HG03095 (cell line): ENCODE results near the gene LUC7L2.
A peak's percentile ranks its signal among the peaks of the same experiment; 100 is the strongest.
"Not testable (repeated sequence)": the region's sequence is repeated elsewhere in the genome, so short reads cannot be mapped to it uniquely, and the experiment has no call there.

Experiments used
- ATAC-seq: cut with Tn5 transposase; IDR thresholded peaks from one replicate; pipeline ENCODE4 v1.9.1; 2021; ENCODE audit warnings: moderate library complexity; ENCODE audit not compliant: unreplicated experiment

The LUC7L2 gene

DNA sequence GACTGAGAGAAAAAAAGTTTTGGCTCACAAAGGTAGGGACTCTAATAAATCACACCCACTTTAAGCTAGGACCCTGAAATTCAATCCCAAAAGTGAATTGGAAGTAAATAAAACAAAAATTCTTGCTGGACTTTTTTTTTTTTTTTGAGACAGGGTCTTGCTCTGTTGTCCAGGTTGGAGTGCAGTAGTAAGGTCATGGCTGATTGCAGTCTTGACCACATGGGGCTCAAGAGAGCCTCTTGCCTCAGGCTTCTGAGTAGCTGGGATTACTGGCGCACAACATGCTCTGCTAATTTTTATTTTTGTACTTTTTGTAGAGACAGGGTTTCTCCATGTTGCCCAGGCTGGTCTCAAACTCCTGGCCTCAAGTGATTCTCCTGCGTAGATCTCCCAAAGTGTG is 5.0 kb upstream of the LUC7L2 start:
- no peak for ATAC-seq

DNA sequence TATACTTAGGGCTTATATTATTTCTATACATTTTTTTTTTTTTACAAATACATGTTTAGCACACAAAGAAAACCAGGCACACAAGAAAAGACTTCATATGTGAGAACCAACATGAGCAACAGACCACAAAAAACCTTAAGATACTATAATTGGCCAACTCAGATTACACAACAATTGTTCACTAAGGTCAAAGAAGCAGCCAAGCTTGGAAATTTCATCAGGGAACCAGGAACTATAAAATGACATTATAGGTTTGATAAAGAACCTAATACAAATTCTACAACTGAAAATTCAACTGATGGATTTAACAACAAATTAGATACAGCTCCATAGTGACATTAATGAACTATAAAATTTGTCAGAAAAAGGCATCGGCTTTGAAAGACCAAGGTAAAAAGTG is 4.4 kb upstream of the LUC7L2 start:
- no peak for ATAC-seq

DNA sequence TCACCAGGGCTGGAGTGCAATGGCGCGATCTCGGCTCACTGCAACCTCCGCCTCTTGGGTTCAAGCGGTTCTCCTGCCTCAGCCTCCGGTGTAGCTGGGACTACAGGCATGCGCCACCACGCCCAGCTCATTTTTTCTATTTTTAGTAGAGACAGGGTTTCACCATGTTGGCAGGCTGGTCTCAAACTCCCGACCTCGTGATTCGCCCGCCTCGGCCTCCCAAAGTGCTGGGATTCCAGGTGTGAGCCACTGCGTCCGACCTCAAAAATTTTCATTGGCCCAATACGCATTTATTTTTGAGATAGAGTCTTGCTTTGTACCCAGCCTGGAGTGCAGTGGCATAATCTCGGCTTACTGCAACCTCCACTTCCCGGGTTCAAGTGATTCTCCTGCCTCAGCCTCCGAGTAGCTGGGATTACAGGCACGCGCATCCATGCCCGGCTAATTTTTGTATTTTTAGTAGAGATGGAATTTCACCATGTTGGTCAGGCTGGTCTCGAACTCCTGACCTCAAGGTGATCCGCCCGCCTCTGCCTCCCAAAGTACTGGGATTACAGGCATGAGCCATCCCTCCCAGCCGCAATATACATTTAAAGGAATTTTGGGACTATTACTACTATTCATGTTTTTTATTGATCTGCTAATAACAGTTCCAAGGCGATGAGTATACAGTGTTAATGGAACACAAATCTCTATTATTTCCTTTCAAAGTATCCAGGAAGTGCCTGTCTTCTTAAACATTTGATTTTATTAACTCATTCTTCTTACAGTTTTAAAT is 1.8 kb upstream of the LUC7L2 start:
- not testable (repeated sequence) for ATAC-seq

DNA sequence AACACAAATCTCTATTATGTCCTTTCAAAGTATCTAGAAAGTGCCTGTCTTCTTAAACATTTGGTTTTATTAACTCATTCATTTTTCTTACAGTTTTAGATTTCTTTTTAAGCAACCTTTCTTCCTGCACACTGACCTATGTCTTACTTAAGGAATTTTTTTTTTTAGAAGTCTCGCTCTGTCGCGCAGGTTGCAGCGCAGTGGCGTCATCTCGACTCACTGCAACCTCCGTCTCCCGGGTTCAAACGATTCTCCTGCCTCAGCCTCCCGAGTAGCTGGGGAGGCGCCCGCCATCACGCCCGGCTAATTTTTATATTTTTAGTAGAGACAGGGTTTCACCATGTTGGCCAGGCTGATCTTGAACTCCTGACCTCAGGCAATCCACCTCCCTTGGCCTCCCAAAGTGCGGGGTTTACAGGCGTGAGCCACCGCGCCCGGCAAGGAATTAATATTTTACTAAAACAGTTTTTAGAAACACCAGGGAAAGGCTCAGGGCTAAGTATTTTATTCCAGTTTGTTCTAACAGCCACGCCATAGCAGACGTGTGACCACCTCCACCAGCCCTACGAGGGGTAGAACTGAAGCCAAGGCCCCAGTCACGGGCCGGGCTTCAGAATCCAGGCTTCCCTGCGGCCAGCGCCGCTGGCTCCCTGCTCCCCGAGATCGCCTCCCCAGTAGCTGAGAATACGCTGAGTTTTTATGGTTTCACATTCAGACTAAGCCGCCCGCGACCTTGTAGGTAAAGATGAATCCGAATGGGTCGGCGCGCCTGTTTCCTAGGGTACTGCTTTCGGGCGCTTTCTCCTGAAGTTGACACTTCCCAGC is 941 bp upstream of the LUC7L2 start:
- ATAC-seq = peak; percentile 15

DNA sequence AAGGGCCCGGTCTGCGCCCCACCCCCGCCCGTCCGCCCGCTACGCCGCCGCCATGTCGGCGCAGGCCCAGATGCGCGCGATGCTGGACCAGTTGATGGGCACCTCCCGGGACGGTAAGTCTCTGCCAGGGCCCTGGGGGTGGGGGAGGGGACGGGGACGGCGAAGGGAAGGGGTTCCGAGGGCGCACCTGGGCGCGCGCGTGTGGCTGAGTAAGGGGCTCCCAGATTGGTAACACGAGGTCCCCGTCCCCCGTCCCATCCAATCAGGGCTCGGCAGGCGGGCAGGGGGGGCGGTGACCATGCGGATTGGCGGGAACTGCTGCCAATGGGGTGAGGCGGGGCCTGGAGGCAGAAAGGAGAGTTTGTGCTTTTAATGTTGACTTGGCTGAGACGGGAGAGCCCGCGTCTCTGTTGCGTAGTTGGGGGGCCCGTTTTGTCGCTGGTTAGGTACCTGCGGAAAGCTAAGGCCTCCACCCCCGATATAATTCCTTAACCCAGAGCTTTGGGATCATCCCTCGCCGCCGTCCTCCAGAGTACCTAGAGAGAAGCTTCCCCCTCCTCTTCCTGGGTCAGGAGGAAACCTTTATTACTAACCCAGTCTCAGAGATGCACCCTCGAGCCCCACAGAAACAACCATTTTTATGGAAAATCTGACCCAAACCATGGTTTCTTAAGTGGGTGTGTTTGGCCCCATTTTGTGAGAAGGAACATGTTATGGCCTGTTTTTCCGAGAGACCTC is 685 bp downstream of the LUC7L2 start:
- peak; percentile 61 for ATAC-seq

DNA sequence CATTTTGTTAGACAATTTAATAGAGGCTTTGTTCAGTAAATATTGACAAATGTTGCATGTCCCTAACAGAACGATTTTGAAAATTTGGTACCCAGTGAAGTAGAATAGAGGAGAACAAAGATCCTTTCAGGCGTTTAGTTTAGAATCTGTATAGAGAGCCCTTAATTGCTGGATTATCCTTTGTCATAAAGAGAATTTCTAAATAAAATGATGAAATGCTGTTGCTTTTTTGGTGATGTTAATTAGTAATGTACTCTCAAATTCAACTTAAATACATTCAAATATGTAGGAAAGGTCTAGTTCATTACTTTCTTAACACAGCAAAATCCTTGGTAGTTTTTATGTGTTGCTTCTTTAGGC is 1.2 kb downstream of the LUC7L2 start:
- ATAC-seq = no peak

DNA sequence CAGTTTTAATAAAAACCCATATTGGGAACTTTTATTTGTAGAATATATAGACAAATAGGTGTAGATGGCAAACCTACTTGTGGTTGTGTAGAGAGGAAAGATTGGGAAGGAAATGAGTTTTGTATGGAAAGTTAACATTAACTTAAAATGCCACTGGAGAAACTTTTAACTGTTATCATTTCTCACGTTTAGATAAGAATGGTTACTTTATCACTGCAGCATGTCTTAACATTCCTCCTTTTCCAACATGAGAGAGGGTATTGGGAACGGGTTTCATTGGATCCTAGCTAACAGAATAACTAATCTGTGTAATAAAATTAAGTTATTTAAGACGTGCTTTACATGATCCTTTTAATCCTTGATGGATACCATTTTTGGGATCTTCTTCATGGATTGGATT is 1.8 kb downstream of the LUC7L2 start:
- ATAC-seq = no peak

DNA sequence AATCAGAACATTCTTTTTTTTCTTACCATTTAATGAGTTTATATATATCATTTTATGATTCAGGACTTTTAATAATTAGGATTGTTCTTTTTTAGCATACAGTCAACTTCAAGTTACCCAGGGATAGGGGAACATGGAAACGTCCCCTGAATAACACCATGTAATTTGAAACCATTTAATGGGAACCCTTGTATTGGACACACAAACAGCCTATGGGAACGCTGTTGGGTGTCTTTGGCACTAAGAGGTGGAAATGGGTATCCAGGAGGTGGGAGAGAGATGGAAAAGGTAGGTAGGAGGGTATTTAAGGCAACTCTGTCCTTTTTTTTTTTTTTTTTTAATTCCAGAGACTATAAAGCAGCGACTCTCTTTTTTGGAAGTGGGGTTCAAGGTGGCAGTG is 2.6 kb downstream of the LUC7L2 start:
- ATAC-seq = no peak

DNA sequence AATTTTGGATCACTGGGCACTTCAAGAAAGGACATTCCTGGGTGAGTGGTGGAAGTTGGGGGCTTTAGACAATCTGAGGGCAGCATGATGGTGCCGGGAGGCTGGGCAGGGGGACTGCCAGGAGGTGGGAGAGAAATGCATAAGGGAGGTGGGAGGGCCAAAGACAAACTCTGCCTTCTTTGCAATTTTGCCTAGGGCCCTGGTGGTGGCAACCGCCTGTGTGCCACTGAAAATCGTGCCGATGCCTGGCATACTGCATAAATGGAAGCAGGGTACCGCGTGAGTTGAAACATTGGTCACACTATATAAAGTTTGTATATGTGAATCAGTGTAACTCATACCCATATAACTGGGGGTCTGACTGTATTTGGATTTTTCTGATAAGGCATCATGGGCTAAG is 3.3 kb downstream of the LUC7L2 start:
- ATAC-seq = no peak

DNA sequence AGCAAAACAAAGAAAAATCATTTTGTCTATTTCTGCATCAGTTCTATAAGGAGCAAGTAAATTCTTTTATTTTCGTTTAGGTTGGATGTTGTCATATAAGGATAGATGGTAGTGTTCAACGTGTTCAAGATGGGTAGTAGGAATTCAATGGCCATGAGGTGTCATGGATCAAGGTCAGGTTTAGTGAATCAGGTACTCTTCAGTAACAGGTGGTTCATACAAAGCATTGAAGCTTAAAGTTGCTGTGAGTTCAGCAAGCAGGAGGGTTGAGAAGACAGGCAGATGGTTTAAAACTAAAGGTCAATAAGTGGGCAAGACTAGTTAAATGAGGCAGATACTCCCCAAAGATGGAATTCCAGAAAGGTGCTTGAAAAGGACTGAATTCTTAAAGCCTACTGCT is 5.6 kb downstream of the LUC7L2 start:
- no peak for ATAC-seq

DNA sequence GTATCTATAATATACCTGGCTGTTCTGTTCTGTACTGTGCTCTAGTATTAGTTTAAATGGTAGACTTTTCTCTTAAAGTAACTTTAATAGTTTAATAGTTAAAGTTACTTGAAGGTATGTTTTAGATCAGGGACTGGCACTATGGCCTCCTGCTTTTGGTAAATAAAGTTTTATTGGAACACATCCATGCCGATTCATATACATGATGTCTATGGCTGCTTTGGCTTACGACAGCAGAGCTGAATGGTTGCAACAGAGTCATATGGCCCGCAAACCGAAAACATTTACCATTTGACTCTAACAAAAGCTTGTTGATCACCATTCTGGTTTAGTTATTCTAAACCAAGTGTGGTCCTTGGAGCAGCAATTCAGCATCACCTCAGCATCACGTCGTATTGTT is 6.7 kb downstream of the LUC7L2 start:
- no peak for ATAC-seq

DNA sequence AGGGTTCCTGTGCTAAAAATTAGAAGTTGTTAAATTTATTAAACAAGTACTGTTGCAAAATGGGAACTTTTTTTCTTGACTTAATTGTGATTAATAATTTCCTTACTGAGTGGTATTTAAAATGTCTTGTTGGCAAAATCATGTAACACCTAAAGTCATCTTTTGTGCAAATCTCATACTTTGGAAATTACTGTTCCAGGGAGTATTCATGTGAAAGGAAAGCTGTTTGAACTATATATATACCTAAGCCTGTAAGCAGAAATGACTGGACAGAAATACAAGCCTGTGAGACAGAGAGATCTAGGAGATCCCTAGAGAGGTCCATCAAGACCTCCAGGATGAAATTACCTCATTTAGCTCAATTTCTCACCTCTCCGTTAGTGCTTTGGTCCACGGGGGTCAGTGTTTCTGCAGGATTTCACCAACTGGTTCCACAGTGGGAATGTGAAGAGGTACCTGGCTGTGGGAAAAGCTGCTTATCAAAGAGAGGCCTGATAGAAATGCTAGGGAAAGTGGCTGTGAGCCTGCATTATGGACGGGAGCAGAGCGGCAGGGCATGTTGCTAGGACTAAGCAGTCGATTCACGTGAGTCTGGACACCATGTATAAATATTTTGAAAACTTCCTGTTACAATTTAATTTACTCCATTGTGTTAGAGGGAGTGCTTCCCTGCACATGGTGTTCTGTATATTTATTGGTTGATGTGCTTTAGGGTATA is 7.9 kb downstream of the LUC7L2 start:
- no peak for ATAC-seq

DNA sequence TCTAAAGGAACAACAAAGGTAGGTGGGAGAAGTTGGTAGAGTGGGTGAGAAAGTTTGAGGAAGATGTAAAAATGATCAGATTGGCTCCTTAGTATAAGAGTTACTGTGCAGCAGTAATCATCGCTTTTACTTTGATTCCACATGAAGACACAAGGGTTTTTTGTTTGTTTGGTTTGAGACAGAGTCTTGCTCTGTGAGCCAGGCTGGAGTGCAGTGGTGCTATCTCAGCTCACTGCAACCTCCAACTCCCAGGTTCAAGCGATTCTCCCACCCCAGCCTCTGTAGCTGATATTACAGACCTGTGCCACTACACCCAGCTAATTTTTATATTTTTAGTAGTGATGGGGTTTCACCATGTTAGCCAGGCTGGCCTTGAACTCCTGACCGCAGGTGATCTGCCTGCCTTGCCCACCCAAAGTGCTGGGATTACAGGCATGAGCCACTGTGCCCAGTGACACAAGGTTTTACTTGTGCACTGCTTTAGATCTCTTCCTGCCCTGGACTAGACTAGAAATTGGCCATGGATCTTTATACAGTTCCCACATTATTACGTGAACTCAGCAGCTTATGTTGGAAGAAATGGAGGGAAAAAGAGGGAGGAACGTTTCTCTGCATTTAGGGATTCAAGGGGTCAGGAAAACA is 10.7 kb downstream of the LUC7L2 start:
- ATAC-seq = no peak

DNA sequence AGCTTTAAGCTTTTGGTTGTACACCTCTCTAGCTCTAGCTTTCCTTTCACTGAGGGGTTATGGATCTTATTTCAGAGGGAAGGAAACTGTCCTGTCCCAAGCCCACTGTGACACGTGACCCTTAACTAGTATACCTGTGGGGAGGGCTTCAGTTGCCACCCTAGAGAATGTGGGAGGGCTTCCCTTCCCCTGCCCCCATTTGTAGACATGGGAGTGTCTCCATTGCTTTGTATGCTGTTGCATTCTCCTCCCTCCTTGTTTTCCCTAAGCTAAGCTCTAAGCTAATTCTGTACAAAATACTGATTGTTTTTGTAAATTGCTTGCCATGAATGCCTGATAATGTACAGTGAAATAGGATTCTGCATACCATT is 11.2 kb downstream of the LUC7L2 start:
- ATAC-seq = no peak

DNA sequence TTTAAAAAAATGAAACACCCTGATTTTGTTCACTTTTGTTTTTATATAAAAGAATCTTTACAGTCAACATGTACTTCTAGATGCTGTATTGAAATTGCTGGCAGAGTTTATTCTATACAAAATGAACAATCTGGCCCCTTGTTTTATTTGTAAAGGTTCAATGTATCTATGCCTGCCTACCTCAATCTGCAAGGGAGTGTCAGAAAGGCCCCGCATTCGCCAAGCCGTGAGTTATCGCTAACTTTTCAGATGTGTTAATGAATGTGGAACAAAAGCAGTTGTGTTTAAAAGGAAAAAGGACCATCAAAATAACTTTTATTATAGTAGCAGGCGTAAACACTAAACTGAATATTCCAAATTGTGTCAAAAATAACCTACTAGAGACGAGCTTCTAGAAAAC is 14.6 kb downstream of the LUC7L2 start:
- no peak for ATAC-seq

DNA sequence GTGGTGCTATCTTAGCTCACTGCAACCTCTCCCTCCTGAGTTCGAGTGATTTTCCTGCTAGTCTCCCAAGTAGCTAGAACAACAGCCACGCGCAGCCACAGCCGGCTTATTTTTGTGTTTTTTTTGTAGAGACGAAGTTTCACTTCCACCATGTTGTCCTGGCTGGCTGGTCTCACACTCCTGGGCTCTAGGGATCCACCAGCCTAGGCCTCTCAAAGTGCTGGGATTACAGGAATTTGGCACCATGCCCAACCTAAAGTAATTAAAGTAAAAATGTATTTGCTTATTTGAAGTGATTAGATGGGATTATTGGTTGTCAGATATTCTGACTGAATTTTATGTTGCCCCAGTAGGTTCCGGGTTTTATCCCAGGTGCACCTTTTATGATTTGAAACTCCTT is 22.7 kb downstream of the LUC7L2 start:
- ATAC-seq = no peak

DNA sequence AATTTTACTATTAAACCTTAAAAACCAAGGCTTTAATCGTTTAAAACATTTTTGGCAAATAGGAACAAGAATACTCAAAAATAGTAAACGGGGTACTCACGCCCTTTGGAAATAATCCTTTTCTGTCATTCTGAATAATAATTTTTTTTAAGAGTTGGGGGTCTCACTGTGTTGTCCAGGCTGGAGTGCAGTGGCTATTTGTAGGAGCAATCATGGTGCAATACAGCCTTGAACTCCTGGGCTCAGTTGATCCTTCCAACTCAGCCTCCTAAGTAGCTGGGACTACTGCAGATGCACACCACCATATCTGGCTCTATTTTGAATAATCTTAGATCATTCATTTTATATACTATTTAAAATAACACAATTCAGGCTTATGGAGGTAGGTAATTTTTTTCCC is 24.9 kb downstream of the LUC7L2 start:
- ATAC-seq = no peak

DNA sequence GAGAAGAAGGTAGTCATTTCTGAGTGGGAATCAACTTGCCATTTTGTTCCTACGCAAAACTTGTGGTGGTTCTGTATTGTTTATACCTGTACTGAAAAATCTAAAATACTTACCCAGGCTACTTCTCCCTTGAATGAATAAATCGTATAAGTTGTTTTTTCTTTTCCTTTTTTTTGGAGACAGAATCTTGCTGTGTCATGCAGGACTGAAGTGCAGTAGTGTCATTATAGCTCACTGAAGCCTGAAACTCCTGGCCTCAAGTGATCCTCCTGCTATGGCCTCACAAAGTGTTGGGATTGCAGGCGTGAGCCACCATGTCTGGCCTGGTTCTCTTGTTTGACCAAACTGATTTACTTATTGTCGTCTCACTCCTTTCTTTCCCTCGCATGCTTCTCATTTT is 27.9 kb downstream of the LUC7L2 start:
- ATAC-seq = no peak

DNA sequence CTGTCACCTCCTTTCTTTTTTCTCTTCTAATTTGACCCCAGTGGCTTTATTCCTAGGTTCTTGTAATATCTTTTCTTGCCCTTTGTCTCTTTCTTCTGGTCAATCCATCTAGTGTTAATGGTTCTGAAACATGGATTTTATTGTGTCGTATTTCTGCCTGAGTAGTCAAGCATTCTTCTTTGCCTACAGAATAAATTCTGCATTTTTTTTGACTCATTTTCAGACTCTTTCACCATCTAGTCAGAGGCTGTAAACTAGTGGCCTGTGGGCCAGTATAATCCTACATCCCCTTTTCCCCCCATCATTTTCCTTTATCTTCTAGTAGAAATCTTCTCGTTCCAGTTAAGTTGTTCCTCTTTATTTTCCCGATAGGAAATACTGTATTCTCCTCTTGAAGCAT is 29.4 kb downstream of the LUC7L2 start:
- ATAC-seq = no peak

DNA sequence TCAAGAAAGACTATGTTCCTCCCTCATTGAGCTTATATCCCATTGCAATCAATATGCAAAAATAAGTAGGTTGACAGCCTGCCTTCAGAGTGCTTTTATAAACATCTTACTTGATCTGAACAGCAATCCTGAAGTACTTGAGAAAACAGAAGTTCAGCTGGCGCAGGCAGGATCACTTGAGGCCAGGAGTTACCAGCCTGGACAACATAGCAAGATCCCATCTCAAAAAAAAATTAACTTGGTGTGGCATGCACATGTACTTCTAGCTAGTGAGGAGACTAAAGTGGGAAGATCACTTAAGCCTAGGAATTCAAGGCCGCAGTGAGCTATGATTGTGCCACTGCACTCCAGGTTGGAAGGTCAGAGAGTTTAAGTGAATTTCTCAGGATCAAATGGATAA is 30.1 kb downstream of the LUC7L2 start:
- no peak for ATAC-seq
